ENCODE data around the gene ST6GALNAC3. TPM values are rescaled to one million over a fixed set of nuclear protein-coding genes. Genes with fewer than 3 reads are reported as not detected.
"Not testable (repeated sequence)": the region's sequence is repeated elsewhere in the genome, so short reads cannot be mapped to it uniquely, and the experiment has no call there.

Gene ST6GALNAC3
- total RNA-seq, 1 donor from 2014 or later = 46.8 TPM

DNA sequence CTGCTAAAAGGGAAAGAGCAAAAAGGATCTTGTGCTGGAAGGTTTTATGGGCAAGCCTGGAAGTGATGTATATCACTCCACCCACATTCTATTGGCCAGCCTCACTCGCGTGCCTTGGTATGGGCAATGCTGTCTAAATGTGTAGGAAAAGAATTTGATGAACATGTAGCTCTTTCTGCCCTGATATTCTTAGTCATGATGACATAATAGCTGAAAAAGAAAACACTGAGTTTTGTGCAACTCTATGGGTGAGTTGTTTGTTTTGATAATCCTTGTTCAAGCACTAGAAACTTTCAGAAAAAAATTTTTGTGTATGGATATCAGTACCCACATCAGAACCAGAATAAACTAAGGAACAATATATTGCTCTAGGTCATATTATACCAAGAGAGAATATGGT lies 561.2 kb downstream of the ST6GALNAC3 start:
- DNase-seq (ENCODE audit: low spot score) = no peak
- Mint-ChIP-seq H3K4me1 (ENCODE audit: unreplicated experiment) (no peaks in the 10 kb centered on the region), H3K27ac (ENCODE audit: unreplicated experiment) (no peak overlapping the region), H3K36me3 (ENCODE audit: low read depth, unreplicated experiment) (no peaks in the 10 kb centered on the region), H3K27me3 (ENCODE audit: unreplicated experiment) (no peaks in the 10 kb centered on the region), H3K4me3 (ENCODE audit: unreplicated experiment) (no peak overlapping the region), H3K9me3 (ENCODE audit: unreplicated experiment) (no peaks in the 10 kb centered on the region)
- TF ChIP-seq CTCF (IDR thresholded peaks at IDR 0.05; ENCODE audit: unreplicated experiment) = no peak

GRCh38 chr1:76639181-76639580 lies 564.6 kb downstream of the ST6GALNAC3 start:
- DNase-seq (ENCODE audit: low spot score) = no peak
- Mint-ChIP-seq H3K36me3 (ENCODE audit: low read depth, unreplicated experiment) (no peaks in the 10 kb centered on the region), H3K27ac (ENCODE audit: unreplicated experiment) (no peak overlapping the region), H3K4me3 (ENCODE audit: unreplicated experiment) (no peak overlapping the region), H3K27me3 (ENCODE audit: unreplicated experiment) (no peaks in the 10 kb centered on the region), H3K9me3 (ENCODE audit: unreplicated experiment) (no peaks in the 10 kb centered on the region), H3K4me1 (ENCODE audit: unreplicated experiment) (no peaks in the 10 kb centered on the region)
- TF ChIP-seq CTCF (IDR thresholded peaks at IDR 0.05; ENCODE audit: unreplicated experiment) = no peak

DNA sequence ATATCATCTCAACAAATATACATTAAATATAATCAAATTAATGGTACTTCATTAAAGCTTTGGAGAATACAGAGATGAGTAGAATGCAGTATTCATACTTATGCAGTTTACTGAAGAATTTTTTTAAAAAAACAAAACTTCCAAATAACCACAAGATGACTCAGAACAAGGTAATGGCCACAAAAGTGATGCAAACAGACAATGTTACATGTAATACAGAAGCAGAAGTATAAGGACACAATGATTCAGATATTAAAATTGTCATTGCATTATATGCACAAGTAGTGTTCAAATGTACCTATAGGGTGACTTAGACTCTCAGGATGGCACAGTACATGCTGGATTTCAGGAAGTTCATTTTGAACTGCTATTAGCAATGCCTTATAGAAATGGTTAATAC lies 565.5 kb downstream of the ST6GALNAC3 start:
- Mint-ChIP-seq H3K9me3 (ENCODE audit: unreplicated experiment) (no peaks in the 10 kb centered on the region), H3K4me1 (ENCODE audit: unreplicated experiment) (no peaks in the 10 kb centered on the region)
- no peak for DNase-seq (ENCODE audit: low spot score)

DNA sequence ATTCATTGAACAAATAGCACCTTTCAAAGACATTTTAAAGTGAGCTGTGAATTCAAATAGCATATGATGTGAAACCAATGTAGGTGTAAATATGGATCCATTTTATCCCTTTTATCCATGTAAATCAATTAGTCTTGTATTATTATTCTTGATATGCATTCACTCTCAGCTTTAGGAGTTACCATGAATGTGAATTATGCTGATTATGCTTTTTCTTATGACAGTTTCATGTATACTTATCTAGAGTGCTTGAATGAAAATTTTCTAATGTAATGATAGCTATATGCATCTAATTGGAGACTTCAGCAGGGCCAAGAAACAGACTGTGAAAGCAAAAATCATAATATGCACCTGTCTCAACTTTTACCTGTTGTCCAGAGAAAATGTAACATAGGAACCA lies 566.2 kb downstream of the ST6GALNAC3 start:
- no peaks in the 10 kb centered on the region for H3K4me1 Mint-ChIP-seq (ENCODE audit: unreplicated experiment)

More for the DNA sequence above, 565.5 kb downstream of the ST6GALNAC3 start:
- H3K27ac Mint-ChIP-seq (ENCODE audit: unreplicated experiment) = no peak overlapping the region
- no peak overlapping the region for H3K4me3 Mint-ChIP-seq (ENCODE audit: unreplicated experiment)
- no peak for TF ChIP-seq CTCF (IDR thresholded peaks at IDR 0.05; ENCODE audit: unreplicated experiment)
- no peaks in the 10 kb centered on the region for H3K36me3 Mint-ChIP-seq (ENCODE audit: low read depth, unreplicated experiment)
- H3K27me3 Mint-ChIP-seq (ENCODE audit: unreplicated experiment) = no peaks in the 10 kb centered on the region

GRCh38 chr1:76644139-76644538 lies 569.6 kb downstream of the ST6GALNAC3 start:
- no peaks in the 10 kb centered on the region for H3K4me1 Mint-ChIP-seq (ENCODE audit: unreplicated experiment)

More for the DNA sequence above, 566.2 kb downstream of the ST6GALNAC3 start:
- no peaks in the 10 kb centered on the region for H3K9me3 Mint-ChIP-seq (ENCODE audit: unreplicated experiment)
- DNase-seq (ENCODE audit: low spot score) = no peak
- H3K27ac Mint-ChIP-seq (ENCODE audit: unreplicated experiment) = no peak overlapping the region
- TF ChIP-seq CTCF (IDR thresholded peaks at IDR 0.05; ENCODE audit: unreplicated experiment) = no peak
- H3K27me3 Mint-ChIP-seq (ENCODE audit: unreplicated experiment) = no peaks in the 10 kb centered on the region
- H3K4me3 Mint-ChIP-seq (ENCODE audit: unreplicated experiment) = no peak overlapping the region
- H3K36me3 Mint-ChIP-seq (ENCODE audit: low read depth, unreplicated experiment) = no peaks in the 10 kb centered on the region

GRCh38 chr1:76652860-76653259 lies 578.3 kb downstream of the ST6GALNAC3 start:
- not testable (repeated sequence) for H3K27me3 Mint-ChIP-seq (ENCODE audit: unreplicated experiment); H3K9me3 Mint-ChIP-seq (ENCODE audit: unreplicated experiment); H3K4me3 Mint-ChIP-seq (ENCODE audit: unreplicated experiment); H3K27ac Mint-ChIP-seq (ENCODE audit: unreplicated experiment); DNase-seq (ENCODE audit: low spot score); H3K36me3 Mint-ChIP-seq (ENCODE audit: low read depth, unreplicated experiment); H3K4me1 Mint-ChIP-seq (ENCODE audit: unreplicated experiment)

More at GRCh38 chr1:76644139-76644538, 569.6 kb downstream of the ST6GALNAC3 start:
- no peaks in the 10 kb centered on the region for H3K36me3 Mint-ChIP-seq (ENCODE audit: low read depth, unreplicated experiment)
- no peak overlapping the region for H3K27ac Mint-ChIP-seq (ENCODE audit: unreplicated experiment)
- no peaks in the 10 kb centered on the region for H3K9me3 Mint-ChIP-seq (ENCODE audit: unreplicated experiment)
- H3K27me3 Mint-ChIP-seq (ENCODE audit: unreplicated experiment) = no peaks in the 10 kb centered on the region
- H3K4me3 Mint-ChIP-seq (ENCODE audit: unreplicated experiment) = no peak overlapping the region
- TF ChIP-seq CTCF (IDR thresholded peaks at IDR 0.05; ENCODE audit: unreplicated experiment) = no peak
- DNase-seq (ENCODE audit: low spot score) = no peak
